MM.1S (cell line): ENCODE results near the gene LPCAT2.

ENCODE experiments used
- DNase-seq: peaks from one replicate; pipeline ENCODE4 v3.0.0-alpha.2; 2015
- H2AFZ ChIP-seq: fragments of 300-600 bp; sonication (generic); 2 replicates; pipeline ENCODE4 v1.6.0; 2016; ENCODE audit warnings: antibody characterized with exemption, low read length
- H3F3A ChIP-seq: fragments of 300-600 bp; sonication (generic); 2 replicates; pipeline ENCODE4 v1.6.1; 2016; ENCODE audit warnings: mild to moderate bottlenecking, antibody characterized with exemption, low read length, moderate library complexity, mixed read lengths; ENCODE audit not compliant: insufficient read depth
- H3K27ac ChIP-seq: fragments of 300-600 bp; sonication (generic); 2 replicates; pipeline ENCODE4 v1.5.1; 2016; ENCODE audit warnings: mild to moderate bottlenecking, low read length
- H3K27me3 ChIP-seq: fragments of 300-600 bp; sonication (generic); replicated peaks from 2 replicates; pipeline ENCODE4 v1.6.0; 2016; ENCODE audit warnings: low read length; ENCODE audit not compliant: insufficient read depth
- H3K36me3 ChIP-seq: fragments of 300-600 bp; sonication (generic); replicated peaks from 2 replicates; pipeline ENCODE4 v1.6.1; 2016; ENCODE audit warnings: mild to moderate bottlenecking, low read length, mixed read lengths; ENCODE audit not compliant: insufficient read depth
- H3K4me1 ChIP-seq: fragments of 300-600 bp; sonication (generic); 2 replicates; pipeline ENCODE4 v1.6.1; 2016; ENCODE audit warnings: low read length, mixed read lengths
- H3K4me2 ChIP-seq: fragments of 300-600 bp; sonication (generic); 2 replicates; pipeline ENCODE4 v1.6.0; 2016; ENCODE audit warnings: low read depth, low read length
- H3K4me3 ChIP-seq: fragments of 300-600 bp; sonication (generic); 2 replicates; pipeline ENCODE4 v1.5.1; 2016; ENCODE audit warnings: low read length, mixed read lengths
- H3K79me2 ChIP-seq: fragments of 300-600 bp; sonication (generic); 2 replicates; pipeline ENCODE4 v1.6.1; 2016; ENCODE audit warnings: mixed run types, low read length, mixed read lengths
- H3K9ac ChIP-seq: fragments of 300-600 bp; sonication (generic); 2 replicates; pipeline ENCODE4 v1.6.1; 2016; ENCODE audit warnings: low read length, mixed read lengths
- H3K9me2 ChIP-seq: fragments of 300-600 bp; sonication (generic); replicated peaks from 2 replicates; pipeline ENCODE4 v1.6.1; 2016; ENCODE audit warnings: mild to moderate bottlenecking, low read length, mixed read lengths; ENCODE audit not compliant: insufficient read depth
- H3K9me3 ChIP-seq: fragments of 300-600 bp; sonication (generic); replicated peaks from 2 replicates; pipeline ENCODE4 v1.6.1; 2016; ENCODE audit warnings: mild to moderate bottlenecking, low read length, mixed read lengths; ENCODE audit not compliant: insufficient read depth
- H4K20me1 ChIP-seq: fragments of 300-600 bp; sonication (generic); 2 replicates; pipeline ENCODE4 v1.6.1; 2016; ENCODE audit warnings: mild to moderate bottlenecking, low read length, moderate library complexity, mixed read lengths; ENCODE audit not compliant: insufficient read depth
- CTCF ChIP-seq: fragments of 300-600 bp; sonication (generic); IDR thresholded peaks from 2 replicates; pipeline ENCODE4 v1.5.1; 2016; ENCODE audit warnings: antibody characterized with exemption, low read length, mixed read lengths
- EZH2 ChIP-seq: fragments of 300-600 bp; sonication (generic); optimal IDR thresholded peaks from 2 replicates; pipeline ENCODE3; 2017; ENCODE audit warnings: low read depth, mild to moderate bottlenecking, antibody characterized with exemption, low read length, mixed read lengths
- EZH2phosphoT487 ChIP-seq: fragments of 300-600 bp; sonication (generic); IDR thresholded peaks from 2 replicates; pipeline ENCODE4 v1.6.1; 2018; ENCODE audit warnings: antibody characterized with exemption, low read length

The LPCAT2 gene

GRCh38 chr16:55508941-55509931, at the start of gene LPCAT2:
Gene LPCAT2, plus strand, starts transcription at chr16:55509072. Its CDS starts 110 bp downstream, at chr16:55509182.
- Histone ChIP-seq H3F3A (no peaks in the 10 kb centered on the region; the same call in 1 of the 2 replicates), H3K4me2 (peak within 1 kb of the TSS; percentile 45), H3K27ac (peak within 1 kb of the TSS; percentile 13; the same call in 1 of the 2 replicates), H4K20me1 (no peaks in the 10 kb centered on the region), H3K4me1 (no peaks in the 10 kb centered on the region), H3K9ac (peak within 1 kb of the TSS; percentile 35; the same call in 1 of the 2 replicates), H3K9me3 (no peaks in the 10 kb centered on the region), H3K36me3 (no peaks in the 10 kb centered on the region), H3K4me3 (peak within 1 kb of the TSS; percentile 59), H3K27me3 (no peaks in the 10 kb centered on the region), H3K9me2 (no peaks in the 10 kb centered on the region), H3K79me2 (no peaks in the 10 kb centered on the region), H2AFZ (peak within 1 kb of the TSS; percentile 46)
- DNase-seq, result peak; percentile 66
- TF ChIP-seq EZH2phosphoT487 (no peak), EZH2 (no peak), CTCF (no peak)

- H3F3A ChIP-seq, result no peaks in the 10 kb centered on the region
These were observed 46.6 kb upstream of the LPCAT2 start for GRCh38 chr16:55462241-55462640.

GRCh38 chr16:55464375-55464774, 44.5 kb upstream of the LPCAT2 start:
- H3K36me3 ChIP-seq, result no peaks in the 10 kb centered on the region
- no peak overlapping the region for H3K27ac ChIP-seq
- no peaks in the 10 kb centered on the region for H3K9me2 ChIP-seq
- no peak overlapping the region for H3K9ac ChIP-seq
- no peak overlapping the region for H3K4me3 ChIP-seq
- H4K20me1 ChIP-seq, result no peaks in the 10 kb centered on the region
- no peaks in the 10 kb centered on the region for H3K27me3 ChIP-seq
- TF ChIP-seq EZH2 (no peak), EZH2phosphoT487 (no peak), CTCF (no peak)
- DNase-seq, result no peak
- H3K79me2 ChIP-seq, result no peaks in the 10 kb centered on the region
- no peaks in the 10 kb centered on the region for H3K4me1 ChIP-seq
- H2AFZ ChIP-seq, result no peak overlapping the region
- no peaks in the 10 kb centered on the region for H3F3A ChIP-seq
- no peaks in the 10 kb centered on the region for H3K9me3 ChIP-seq
- H3K4me2 ChIP-seq, result no peak overlapping the region

More at GRCh38 chr16:55462241-55462640, 46.6 kb upstream of the LPCAT2 start:
- no peak for TF ChIP-seq EZH2
- TF ChIP-seq CTCF, result no peak
- no peak for TF ChIP-seq EZH2phosphoT487
- Histone ChIP-seq H3K4me3 (no peak overlapping the region), H3K79me2 (no peaks in the 10 kb centered on the region), H3K27ac (no peak overlapping the region), H3K9ac (no peak overlapping the region), H3K9me3 (no peaks in the 10 kb centered on the region), H3K36me3 (no peaks in the 10 kb centered on the region), H2AFZ (no peak overlapping the region), H3K4me1 (no peaks in the 10 kb centered on the region), H3K4me2 (no peak overlapping the region), H3K27me3 (no peaks in the 10 kb centered on the region), H4K20me1 (no peaks in the 10 kb centered on the region), H3K9me2 (no peaks in the 10 kb centered on the region)
- DNase-seq, result no peak
